NCI-H1694 treated with DMSO at 0.1 percent for 48 hours (cell line): ENCODE results near the gene RAB22A.

Experiments
- DNase-seq: peaks from one replicate; lab custom pipeline; 2025; lab: John Stamatoyannopoulos, UW

Gene RAB22A

DNA sequence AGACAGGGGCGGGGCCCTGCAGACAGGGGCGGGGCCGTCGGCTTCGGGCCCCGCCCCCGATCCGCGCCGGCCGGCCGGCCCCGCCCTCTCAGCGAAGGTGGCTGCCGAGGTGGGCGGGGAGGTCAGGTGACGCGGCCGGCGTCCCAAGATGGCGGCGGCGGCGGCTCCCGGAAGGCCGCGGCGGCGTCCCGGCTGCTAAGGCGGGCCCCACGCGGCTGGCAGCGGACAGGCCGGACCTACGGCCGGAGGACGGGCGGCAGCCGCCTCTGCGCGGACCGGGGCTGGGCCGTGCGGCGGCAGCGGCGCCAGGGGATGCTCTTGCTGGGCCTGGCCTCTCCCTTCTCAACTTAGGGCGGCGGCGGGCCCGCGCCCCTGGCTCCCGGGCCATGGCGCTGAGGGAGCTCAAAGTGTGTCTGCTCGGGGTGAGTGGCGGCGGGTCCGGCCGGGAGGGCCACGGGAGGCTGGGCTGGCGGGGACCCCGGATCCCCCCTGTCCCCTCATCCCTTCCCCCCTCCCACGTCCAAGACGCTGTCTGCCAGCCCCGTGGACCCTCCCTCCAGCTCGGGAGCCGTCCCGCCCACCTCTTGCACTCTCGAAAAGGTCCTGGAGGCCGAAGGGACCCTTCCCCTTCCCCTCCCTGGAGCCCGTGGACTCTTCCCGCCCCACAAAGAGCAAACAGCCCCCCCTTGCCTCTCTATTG, at the start of gene RAB22A:
Gene RAB22A (plus strand): TSS at position 125 of the 700 bp plus-strand sequence. CDS start 262 bp downstream, at position 387.
- DNase-seq, result peak; percentile 3

GRCh38 chr20:58260006-58260405, 49.5 kb upstream of the RAB22A start:
- no peak for DNase-seq

DNA sequence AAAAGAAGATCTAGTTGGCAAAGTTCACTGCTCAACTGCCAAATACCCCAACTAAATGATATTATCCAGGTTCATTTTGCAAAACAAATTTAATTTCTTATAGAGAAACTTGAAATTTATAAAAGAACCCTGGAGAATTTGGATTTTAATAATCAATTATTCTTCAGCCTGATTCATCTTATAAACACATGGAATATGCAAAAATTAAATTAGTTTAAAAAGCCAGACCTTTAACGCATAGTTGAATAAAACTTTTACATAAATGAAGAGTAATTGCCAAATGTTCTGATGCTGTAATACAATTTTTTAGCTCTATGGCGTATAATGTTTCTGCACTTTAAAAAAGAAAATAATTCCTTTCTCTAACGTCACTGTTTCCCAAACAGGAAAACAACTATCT, 47.9 kb upstream of the RAB22A start:
- DNase-seq, result no peak

- DNase-seq, result no peak
Observed at GRCh38 chr20:58264271-58264670, 45.2 kb upstream of the RAB22A start.

- DNase-seq, result no peak
Observed at GRCh38 chr20:58267389-58268215, 41.9 kb upstream of the RAB22A start.

DNA sequence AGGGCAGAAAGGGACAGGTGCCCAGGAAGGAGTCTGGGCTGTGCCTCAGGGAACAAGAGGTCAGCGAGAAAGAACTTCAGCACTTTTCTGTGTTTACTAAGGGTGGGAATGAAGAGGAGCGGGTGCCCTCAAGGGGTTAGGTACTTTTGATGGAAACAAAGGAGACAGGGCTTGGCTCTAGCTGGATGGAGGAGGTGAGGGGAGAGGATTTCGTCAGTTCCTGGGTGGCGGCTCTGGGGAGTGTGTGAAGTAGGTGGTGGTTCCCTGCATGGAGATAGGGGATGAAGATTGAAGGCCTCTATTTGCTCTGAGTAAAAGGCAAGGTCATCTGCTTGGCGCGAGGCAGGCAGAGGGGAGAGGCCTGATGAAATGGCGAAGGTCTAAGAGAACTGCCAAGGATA, 41.1 kb upstream of the RAB22A start:
- DNase-seq, result no peak

GRCh38 chr20:58268936-58269619, 40.4 kb upstream of the RAB22A start:
- DNase-seq, result no peak

- DNase-seq, result no peak
Observed at GRCh38 chr20:58271606-58272351, 37.7 kb upstream of the RAB22A start.

GRCh38 chr20:58274384-58274783, 35.1 kb upstream of the RAB22A start:
- no peak for DNase-seq

- no peak for DNase-seq
Observed at GRCh38 chr20:58277107-58277506, 32.4 kb upstream of the RAB22A start.

DNA sequence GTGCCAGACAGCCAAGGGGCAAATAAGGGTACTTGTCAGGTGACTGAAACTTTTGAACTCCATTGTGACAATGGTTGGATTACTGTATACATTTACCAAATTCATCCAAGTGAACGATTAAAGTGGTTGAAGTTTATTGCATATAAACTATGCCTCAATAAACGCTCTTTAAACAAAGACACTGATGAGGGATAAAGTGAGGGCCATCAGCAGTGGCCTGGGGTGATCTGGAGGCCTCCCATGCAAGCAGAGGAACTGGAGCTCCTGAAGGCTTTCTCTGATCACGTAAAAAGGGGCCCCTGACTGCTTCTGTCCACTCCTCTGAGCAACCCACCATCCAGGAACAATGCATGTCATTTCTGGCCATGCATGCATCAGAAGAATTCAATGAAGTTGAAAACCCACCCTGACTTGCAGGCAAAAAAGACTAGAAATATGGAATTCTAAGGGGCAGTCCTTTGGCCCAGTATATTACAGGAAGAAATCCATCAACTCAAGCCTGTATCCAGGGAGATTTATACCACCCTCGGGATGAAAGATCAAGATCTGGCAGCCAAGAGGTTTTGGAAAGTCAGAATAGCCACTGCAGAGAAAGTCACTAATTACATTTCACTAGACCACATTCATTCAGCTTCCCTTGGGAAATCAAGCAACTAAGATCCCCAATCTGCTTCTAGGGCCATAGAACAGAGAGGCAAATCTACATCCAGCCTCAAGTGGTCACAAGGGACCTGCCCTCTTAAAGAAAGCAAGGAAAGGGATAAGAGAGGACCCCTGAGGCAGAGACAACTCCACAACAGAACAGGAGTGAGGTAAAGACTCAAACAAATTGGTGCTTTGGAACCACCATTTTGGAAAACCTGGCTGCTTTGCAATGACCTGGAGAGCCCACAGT, 31.7 kb upstream of the RAB22A start:
- DNase-seq, result no peak

- DNase-seq, result no peak
Observed at GRCh38 chr20:58286729-58287128, 22.8 kb upstream of the RAB22A start.

DNA sequence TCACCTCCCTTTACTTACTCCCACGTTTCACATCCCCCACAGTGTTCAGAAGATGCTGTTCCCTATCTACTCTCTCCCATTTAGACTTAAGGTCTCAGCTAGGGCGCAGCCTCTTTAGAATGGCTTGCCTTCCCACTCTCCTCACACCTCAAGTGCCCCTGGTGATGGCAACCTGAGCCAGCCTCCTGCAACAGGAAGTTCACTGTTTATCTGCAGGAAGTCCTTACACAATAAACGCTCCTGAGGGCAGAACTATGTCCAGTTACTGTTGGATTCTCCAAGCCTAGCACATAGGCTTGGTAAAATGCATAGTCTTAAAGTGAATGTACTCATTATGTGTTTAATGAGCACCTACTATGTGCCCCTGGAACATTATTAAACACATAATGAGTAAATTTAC, 21.9 kb upstream of the RAB22A start:
- no peak for DNase-seq

DNA sequence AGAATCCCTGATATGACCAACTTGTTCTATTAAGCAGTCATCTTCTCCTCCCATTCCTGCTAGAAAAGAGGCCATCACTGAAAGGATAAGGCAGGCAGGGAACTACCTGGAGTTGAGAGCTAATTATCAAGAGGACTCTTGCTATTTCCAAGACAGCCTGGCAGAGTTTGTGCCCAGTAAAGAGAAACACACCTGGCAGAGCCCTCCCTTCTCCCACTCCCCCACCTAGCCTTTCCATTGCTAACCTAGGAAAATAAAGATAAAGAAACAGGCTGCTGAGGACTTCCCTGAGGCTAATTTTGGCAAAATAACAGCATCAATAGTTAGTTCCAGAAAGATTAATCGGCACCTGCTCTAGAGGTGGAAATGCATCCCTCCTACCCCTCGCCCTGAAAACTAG, 20.4 kb upstream of the RAB22A start:
- no peak for DNase-seq

- no peak for DNase-seq
Observed at GRCh38 chr20:58293453-58293852, 16.1 kb upstream of the RAB22A start.

- DNase-seq, result no peak
Observed at GRCh38 chr20:58294497-58295455, 14.7 kb upstream of the RAB22A start.

DNA sequence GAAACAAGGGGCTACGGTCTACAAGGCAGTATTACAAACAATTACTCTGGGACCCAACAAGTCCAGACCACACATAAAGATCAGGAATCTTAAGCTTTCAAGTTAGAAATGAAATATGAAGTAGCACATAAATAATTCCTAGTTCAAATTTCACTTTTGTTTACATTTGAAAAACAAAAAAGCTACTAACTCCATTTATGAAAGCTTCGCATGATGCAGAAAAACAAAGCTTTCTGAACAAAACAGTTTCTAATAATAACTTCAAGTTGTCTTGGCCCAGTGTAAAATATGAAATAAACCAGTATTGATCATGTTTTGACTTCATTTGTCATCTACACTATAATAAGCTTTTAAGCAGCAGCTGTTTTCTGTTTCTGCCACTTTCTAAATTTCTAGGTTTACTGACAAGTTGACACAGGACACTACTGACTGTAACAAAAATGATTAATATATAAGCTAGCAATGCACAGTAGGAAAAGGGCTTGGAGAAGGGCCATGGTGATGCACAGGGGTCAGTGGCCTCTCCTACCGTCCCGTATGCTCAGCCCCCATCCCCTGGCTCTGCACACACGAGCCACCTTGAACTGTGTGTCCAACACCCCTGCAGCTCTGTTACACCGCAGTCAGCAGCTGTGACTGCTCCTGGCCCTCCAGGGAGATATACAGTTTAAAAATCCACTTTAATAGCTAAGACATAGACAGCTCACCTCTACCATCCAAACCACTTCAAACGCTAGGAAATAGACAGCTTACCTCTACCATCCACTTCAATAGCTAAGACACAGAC, 13.3 kb upstream of the RAB22A start:
- DNase-seq, result no peak

- no peak for DNase-seq
Observed at GRCh38 chr20:58297394-58297793, 12.1 kb upstream of the RAB22A start.

GRCh38 chr20:58300321-58300720, 9.2 kb upstream of the RAB22A start:
- no peak for DNase-seq
